HG02588 (cell line): Measurements from ENCODE around the gene FAM20C.
"Not testable (repeated sequence)": the region's sequence is repeated elsewhere in the genome, so short reads cannot be mapped to it uniquely, and the experiment has no call there.

ENCODE experiments used
- ATAC-seq: cut with Tn5 transposase; IDR thresholded peaks from one replicate; pipeline ENCODE4 v1.9.1; 2021; ENCODE audit warnings: mild to moderate bottlenecking, moderate library complexity; ENCODE audit not compliant: unreplicated experiment

The FAM20C gene

DNA sequence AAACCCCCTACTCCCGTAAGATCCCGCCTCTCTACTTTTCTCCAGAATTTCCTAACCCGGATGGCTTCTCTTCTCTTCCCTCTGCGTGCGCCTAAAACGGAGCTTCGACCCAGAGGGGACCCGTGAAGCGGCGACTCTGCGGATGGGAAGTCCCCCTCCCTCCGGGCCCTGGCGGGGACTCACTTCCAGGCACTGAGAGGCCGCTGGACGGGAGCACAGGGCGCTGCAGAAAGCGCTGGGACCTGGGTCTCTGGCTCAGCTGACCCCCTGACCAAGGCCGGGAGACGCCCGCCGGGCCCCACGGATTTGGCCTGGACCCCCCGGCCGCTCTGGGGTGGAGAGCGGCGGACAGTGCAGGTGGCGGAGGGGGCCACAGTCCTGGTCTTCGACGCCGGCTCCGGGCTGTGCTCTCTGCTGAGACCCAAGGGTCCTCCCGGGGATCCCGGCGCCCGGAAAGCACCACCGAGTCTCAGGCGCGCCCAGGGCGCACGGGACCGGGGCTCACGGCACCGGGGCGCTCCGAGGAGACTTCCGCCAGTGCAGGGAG lies 96.9 kb downstream of the FAM20C start:
- no peak for ATAC-seq

DNA sequence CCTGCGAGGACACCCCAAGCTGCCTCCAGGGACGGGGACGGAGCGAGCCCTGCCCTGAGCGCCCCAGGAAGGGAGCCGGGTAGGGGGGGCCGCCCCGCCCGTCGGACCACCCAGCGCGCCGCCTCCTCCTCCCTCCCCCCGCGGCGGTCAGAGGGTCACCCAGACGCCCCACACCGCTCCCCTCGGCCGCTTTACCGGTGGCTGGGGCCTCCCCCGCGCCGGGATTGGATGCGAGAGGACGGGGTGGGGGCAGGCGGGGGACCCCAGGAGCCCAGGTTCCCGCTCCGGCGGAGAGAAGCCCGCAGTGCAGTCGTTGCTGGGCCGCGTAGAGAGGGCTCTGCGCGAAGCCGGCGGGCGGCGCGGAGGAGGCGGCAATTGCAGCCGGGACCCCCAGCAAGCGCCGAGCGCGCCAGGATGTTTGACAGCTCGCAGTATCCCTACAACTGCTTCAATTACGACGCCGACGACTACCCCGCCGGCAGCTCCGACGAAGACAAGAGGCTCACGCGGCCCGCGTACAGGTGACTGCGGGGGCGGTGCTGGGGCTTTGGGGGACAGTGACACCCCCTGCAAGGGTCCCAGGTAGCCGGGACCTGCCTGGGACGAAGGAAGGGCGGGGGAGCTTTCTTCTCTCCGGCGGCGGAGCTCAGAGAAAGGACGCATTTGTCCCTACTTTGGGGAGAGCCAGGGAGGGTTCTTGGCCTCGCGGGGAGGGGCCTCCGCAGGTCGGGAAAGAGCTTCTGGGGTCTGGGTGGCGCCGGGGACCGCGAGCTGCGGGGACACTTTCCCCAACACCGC lies 97.6 kb downstream of the FAM20C start, which contains the start of gene FOXL3:
TSS of gene FOXL3 (plus strand) at position 415 of the 798 bp plus-strand sequence. CDS start at position 415, 0 bp downstream.
- ATAC-seq, result no peak

DNA sequence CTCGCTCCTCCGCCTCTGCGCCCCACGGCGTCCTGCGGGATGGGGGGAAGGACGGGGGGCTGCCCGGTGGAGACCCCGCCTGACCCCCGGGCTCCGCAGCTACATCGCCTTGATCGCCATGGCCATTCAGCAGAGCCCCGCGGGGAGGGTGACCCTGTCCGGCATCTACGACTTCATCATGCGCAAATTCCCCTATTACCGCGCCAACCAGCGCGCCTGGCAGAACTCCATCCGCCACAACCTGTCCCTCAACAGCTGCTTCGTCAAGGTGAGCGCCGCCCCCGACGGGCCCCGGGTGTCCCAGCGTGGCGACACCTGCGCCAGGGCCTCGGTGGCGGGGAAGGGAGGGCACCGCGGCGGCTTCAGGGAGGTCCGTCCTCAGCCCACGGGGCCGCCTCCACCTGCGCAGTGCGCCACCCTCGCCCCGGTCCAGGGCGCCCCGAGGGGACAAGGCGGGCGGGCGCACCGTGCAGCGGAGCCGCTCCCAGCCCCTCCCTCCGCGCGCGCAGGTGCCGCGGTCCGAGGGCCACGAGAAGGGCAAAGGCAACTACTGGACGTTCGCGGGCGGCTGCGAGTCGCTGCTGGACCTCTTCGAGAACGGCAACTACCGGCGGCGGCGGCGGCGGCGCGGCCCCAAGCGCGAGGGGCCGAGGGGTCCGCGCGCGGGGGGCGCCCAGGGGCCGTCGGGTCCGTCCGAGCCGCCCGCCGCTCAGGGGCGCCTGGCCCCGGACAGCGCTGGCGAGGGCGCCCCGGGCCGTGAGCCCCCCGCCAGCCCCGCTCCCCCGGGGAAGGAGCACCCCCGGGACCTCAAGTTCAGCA lies 98.4 kb downstream of the FAM20C start:
- no peak for ATAC-seq

DNA sequence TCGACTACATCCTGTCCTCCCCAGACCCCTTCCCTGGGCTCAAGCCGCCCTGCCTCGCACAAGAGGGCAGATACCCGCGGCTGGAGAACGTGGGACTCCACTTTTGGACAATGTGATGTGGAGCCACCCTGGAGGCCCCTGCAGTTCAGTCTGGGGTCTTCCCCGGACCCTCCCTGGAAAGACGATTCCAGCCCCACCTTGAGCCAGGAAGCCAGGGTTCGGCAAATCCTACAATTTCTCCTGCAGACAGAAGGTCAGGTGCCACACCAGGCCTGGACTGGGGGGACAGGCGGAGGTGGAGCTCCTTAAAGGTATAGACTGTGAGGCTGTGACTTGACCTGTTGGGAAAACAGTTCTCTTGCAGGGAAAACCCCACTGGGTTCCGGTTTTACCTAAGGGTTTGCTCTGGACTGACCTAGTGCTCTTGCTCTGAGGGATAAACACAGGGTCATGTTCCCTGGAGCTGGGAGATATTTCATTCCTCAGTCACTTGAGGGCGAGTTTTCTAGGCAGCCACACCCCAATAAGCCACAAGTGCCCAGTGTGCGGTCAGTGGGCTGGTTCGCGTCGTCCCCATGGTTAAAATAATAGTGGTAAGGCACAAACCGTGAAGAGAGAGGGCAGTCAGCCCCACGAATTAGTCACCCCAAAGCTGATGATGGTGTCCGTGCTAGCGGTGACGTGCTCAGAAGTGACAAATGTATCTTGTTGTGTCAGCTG lies 99.2 kb downstream of the FAM20C start:
- no peak for ATAC-seq

DNA sequence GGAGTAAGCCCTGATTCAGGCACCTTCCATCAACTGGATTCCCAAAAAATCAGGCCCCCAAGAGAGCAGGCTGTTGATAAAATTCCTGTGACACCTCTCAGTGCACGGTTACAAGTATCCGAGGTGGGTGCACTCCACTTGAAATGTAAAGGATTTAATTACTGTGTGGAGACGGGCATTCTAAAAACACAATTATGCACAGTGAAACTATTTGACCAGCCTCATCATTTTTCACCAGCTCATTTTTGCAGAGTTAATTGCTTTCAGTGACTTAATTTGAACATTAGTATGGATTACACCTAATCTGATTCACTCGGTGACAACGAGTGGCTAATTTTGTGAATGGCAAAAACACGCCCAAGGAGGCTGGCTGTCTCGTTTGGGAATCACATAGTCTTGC lies 99.9 kb downstream of the FAM20C start:
- no peak for ATAC-seq

DNA sequence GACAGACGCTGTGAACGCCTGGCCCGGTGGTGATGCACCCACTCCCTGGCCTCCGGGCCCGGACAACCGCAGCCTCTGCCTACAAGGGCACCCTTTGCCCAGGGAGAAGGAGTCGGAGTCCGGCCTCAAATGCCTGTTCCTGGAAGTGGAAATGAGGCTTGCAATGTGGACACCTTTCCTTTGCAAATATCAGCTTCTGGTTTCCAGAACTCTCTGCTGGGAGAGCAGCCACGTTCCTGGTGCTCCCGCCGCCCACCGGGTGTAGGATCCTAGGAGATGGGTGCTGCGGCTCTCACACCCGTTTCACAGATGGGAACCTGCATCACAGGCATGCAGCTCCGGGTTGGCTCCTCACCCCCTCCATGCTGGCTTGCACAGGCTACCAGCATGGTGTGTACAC lies 100.5 kb downstream of the FAM20C start:
- no peak for ATAC-seq

DNA sequence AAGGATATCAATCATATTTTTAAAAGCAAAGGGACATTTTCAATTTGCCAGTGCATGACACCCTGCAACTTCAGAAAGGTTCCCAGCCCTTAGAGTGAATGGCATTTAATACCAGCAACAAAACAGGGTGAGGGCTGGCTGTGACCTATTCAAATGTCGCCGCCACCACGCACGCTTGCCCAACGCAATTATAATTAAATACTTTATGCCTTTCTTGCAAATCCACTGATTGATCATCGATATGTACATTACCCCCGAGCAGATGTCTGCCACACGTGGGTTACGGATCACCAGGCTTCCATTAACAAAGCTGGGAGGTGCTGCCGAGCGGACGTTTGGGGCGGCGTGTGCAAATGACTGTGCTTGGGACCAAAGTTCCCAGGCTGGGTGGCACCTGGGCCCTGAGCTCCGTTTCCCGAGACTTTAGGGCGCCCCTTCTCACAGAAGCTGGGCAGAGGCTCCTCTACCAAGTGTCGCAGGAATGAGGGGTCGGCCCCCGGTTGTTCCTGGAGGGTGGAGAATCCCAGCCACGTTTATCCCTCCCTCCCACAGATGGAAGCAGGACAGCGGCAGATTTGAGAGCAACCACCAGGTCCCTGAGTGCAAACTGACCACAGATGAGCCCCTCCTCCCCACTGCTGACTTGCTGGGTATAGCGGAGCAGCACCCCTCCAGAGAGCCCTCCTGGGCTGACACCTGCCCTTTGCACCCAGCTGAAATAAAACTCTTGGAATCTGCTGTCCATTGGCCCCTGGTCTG lies 101.5 kb downstream of the FAM20C start:
- ATAC-seq, result no peak

DNA sequence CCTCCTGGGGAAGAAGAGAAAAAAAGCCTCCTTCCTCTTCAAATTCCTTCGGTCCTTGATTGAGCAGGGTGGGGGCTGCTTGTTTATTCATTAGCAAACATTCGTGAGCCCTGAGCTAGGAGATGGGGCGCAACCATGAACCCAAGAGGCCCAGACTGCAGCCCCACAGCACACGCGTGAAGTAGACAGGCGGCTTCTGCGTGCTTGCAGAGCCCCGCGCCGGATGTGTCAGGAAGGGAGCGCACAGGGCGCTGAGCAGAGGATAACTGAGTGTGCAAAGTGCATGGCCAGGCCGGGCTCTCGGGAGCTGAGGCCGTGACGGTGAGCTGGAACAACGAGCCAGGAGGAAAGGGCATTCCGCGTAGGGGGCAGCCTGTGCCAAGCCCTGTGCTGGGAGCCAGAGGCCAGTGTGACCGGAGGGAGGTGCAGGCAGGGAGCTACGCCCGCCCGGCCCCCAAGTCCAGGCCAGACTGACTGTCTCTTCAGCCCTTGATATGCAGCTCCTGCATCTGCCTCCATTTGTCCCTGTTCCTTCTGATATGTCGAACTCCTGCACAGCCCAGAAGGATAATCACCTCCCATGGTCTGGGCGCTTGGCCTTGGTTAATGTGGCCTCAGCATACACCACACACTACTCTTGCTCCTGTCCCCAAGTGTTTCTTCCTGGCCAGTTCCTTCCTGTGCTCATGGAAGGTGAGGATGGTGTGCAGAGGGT lies 102.2 kb downstream of the FAM20C start:
- no peak for ATAC-seq

DNA sequence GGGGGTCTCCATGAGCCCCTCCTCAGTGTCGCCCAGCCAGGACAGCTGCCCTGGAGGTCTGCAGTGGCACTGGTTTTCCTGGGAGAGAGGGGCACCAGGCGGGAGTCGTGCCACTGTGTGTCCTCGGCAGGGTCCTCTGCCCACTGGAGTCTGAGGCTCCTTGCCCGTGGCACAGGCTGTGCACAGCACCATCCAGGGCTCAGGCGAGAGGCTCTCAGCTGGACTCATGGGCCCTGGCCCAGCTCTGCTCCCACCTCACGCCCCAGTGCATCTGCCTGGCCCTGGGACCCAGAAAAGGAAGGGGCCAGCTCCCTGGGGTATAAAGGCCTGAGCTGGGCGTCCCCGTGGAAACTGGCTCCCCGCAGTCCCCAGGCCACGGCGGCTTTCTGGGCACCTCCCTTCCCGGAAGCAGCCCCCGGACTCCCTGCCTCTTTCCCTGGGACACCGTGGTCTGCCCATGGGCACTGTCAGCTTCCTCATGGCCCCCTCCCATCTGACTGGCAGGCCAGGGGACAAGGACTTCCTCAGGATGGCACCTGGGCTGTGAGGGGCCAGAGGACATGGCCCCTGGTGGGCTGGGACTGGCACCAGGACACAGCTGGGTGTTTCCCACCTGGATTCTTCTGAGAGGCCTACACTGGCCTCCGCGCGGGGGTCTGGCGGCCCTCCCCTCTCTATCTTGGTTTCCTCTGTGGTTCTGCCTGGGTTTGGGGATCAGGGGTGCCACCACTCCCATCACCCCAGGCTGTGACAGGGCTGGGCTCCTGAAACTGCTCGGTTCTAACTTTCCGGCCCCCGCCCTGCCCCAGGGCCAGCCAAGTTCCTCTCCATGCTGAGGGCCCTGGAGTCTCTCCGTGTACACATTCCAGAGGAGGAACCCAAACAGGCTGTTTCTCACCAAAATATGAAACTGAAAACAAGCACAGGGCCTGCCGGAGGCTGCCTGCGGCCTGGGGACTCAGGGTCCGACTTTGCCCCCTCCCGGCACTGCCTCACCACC lies 103.1 kb downstream of the FAM20C start:
- no peak for ATAC-seq

DNA sequence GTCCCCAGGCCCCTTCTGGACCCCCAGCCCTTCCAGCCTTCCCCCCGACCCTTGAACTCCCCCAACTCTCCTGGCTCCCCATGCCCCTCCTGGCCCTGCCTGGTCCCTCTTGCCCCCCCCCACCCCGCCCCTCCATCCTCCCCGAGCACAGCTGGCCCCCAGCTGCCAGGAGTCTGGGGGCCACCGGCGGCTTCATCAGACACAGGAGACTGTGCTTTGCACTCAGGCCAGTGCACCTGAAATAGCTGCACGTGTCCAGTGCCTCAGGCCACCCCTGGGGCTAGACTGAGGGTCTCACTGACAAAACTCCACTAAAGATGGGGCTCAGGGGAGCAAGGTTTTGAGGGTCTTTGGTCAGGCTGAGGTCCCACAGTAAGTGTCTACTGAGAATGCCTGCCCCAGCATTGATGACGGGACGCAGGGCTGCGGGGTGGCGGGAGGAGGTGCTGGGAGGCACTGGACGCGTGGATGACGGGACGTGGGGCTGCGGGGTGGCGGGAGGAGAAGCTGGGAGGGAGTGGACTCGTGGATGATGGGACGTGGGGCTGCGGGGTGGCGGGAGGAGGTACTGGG lies 104.1 kb downstream of the FAM20C start:
- no peak for ATAC-seq

DNA sequence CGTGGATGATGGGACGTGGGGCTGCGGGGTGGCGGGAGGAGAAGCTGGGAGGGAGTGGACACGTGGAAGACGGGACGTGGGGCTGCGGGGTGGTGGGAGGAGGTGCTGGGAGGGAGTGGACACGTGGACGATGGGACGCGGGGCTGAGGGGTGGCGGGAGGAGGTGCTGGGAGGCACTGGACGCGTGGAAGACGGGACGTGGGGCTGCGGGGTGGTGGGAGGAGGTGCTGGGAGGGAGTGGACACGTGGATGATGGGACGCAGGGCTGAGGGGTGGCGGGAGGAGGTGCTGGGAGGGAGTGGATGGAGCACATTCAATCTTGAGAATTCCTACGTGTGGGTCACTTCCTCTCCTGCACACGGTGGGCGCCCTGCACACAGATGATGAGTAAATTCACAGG lies 104.8 kb downstream of the FAM20C start:
- ATAC-seq, result not testable (repeated sequence)

DNA sequence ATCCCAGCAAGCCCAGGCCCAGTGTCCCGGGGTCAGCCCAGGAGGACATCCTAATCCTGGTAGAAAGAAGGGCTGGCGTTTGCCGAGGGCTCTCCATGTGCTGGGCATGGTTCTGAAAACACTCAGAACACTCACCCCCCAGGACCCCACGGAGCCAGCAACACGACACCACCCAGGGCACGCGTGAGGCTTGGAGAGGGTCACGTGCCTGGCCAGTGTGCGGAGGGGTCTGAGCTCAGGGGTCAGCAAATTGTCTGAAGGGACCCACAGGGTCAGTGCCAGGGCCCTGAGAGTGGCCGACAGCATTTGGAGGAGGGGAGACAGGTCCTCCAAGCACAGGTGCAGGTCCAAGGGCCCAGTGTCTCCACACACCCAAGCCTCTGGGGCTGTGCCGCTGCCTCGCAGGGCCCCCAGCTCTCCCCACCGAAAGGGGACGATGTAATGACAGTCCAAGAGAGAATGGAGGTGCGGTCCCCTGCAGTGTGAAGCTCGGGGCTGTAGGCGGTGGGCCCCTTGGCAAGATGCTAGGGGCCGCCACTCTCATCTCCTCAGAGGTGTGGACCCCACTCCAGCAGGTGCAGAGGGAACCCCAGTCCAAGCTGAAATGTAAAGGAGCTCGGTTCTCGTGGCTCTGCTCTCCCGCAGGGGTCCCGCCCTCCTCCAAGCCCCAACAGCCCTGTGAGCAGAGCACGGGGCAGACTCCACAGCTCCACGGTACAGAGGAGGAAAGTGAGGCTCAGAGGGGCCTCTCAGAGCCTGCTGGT lies 105.4 kb downstream of the FAM20C start:
- ATAC-seq, result no peak

DNA sequence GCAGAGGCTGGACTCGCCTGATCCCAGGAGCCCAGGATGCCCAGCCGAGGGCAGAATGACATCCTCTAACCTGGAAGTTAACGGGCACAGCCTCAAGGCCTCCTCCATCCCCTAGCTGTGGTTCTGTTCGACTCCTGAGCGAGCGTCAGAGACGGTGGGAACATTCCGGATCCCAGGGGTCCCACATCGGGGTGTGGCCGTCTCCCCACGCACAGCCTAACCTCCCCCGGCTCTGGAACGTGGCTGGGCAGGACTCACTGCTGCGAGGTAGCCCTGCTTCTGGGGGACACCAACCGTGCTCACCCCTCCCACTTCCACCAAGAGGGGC lies 106.0 kb downstream of the FAM20C start:
- no peak for ATAC-seq

DNA sequence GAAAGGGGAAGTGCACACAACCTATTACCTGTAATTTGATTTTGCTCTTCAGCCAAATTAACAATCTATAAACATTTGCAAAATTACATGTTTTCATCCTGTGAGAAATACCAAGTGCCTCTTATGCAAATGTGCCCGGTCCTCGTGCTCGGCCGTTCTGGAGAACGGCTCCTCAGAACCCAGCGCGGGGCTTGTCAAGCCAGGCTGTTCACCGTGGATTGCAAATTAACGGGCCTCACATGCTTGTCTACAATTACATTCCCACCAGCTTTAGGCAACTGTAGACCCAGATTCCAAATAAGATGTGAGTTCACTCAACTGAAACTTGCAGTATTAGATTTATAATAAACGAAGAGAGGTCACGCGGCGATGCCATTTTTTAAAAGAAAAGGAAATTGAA lies 106.4 kb downstream of the FAM20C start:
- no peak for ATAC-seq

DNA sequence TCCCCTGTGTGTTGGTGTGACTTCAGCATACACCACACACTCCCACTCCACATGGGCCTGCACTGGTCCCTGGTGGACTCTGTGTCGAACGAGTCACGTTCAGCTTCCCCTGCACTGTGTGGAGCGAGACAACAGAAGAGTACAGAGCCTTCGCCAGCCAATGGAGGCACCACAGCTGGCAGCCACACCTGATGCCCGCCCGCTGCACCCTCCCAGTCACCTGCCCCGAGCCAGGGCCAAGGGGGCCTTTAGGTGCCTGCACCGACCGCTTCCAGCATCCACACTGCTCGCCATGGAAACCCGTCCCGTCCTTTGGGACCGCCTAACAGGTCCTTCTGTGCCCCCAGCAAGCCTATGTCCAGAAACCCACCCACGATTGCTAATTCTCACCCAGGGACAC lies 106.8 kb downstream of the FAM20C start:
- ATAC-seq, result no peak

DNA sequence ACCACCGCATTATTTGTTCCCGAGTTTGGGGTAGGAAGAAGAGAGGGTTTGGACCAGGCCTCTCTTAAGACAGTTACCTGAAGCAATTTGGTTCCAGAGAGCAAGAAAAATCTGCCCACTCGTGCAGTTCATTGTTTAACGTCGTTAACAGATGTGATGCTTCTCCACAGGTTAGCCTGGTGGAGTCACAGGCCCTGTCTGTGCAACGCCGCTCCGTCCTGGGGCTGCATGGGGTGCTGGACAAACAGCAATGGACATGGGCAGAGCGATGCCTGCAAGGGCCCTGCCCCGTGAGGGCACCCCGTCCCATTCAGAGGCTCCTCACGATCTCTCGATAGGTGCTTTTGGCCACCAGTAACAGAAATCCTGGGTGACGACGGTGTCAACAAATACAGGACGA lies 107.3 kb downstream of the FAM20C start:
- no peak for ATAC-seq

DNA sequence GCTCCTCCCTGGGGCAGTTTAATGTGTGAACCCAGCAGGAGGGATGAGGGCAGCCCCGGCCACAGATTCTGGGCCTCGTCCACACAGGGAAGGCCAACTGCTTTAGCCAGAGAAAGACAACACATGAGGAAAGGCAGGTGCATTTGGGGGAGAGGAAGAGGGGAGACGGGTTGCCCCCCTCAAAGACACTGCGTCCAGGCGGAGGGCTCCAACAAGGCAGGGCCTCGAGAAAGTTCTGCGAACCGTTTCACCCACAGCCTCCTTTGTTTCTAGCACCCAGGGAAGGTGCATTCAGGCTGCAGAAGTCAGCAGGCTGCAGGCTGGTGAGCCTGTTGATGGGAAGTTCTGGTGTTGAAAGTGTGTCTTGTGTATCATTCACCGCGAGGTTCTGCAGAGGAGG lies 107.7 kb downstream of the FAM20C start:
- no peak for ATAC-seq
